K562 (cell line): ENCODE results near the gene UBE2D3. TPM values are rescaled to one million over a fixed set of nuclear protein-coding genes. Genes with fewer than 3 reads are reported as not detected.

Source experiments
- CHD4 ChIP-seq: fragments of 200-600 bp; sonication (generic); IDR thresholded peaks from 3 replicates; pipeline ENCODE4 v1.6.1; 2012; ENCODE audit warnings: low read depth, mild to moderate bottlenecking, mixed read lengths, low read length, inconsistent platforms; ENCODE audit not compliant: insufficient read depth, insufficient replicate concordance, poor library complexity, severe bottlenecking
- HMGN3 ChIP-seq: IDR thresholded peaks from 2 replicates; pipeline ENCODE4 v1.6.1; 2011; ENCODE audit warnings: borderline replicate concordance, low read depth, mild to moderate bottlenecking, mixed read lengths, low read length; ENCODE audit not compliant: insufficient read length; ENCODE audit errors: extremely low read depth
- KAT8 ChIP-seq: fragments of 450-650 bp; IDR thresholded peaks from 2 replicates; pipeline ENCODE4 v1.6.1; 2016; ENCODE audit warnings: low read depth, mild to moderate bottlenecking
- KDM2B ChIP-seq: fragments of 250-450 bp; sonication (Bioruptor Pico); IDR thresholded peaks from 2 replicates; pipeline ENCODE4 v1.8.0; 2021; ENCODE audit warnings: mild to moderate bottlenecking, moderate library complexity
- PHF20 ChIP-seq: fragments of 450-650 bp; IDR thresholded peaks from 2 replicates; pipeline ENCODE4 v1.6.1; 2018; ENCODE audit not compliant: partially characterized antibody
- PPARD ChIP-seq: fragments of 250-450 bp; sonication (Bioruptor Pico); IDR thresholded peaks from 2 replicates; pipeline ENCODE4 v1.8.0; 2022; ENCODE audit warnings: inconsistent platforms, mild to moderate bottlenecking, moderate library complexity
- TCF15 ChIP-seq: fragments of 250-450 bp; sonication (Bioruptor Pico); IDR thresholded peaks from 2 replicates; pipeline ENCODE4 v1.8.0; 2022; ENCODE audit warnings: moderate library complexity, mild to moderate bottlenecking, inconsistent platforms
- XRCC4 ChIP-seq: IDR thresholded peaks from one replicate; pipeline ENCODE4 v1.6.1; 2011; ENCODE audit not compliant: insufficient read depth, insufficient read length; ENCODE audit errors: extremely low read depth
- ZBTB40 ChIP-seq, 2 experiments: fragments of 450-650 bp in 1 of 2; sonication (generic) in 1 of 2; formaldehyde crosslinking in 1 of 2; IDR thresholded peaks; 2 replicates each; pipeline versions ENCODE4 v1.7.1 to v1.9.0; 2016 to 2022; ENCODE audit warnings: inconsistent platforms in 1 of 2, mild to moderate bottlenecking in 1 of 2, missing genetic modification reagents in 1 of 2
- ZNF395 ChIP-seq: fragments of 200-800 bp; sonication (Bioruptor generic); IDR thresholded peaks from 2 replicates; pipeline ENCODE4 v1.6.1; 2017; ENCODE audit warnings: missing genetic modification characterization, missing compliant biosample characterization
- polyA plus RNA-seq, 8 experiments: library from polyadenylated mRNA; depleted of rRNA in 4 of 8; stranded (reverse) in 5 of 8; unstranded in 3 of 8; fragments of >200 nt; fragmentation: Nextera tagmentation in 2 of 8; fragmentation: Illumina TruSeq in 1 of 8; extraction: Ambion mirVana in 2 of 8; extraction: Trizol in 1 of 8; gene quantifications; 2 replicates each; pipeline versions ENCODE4 v1.2.1 to v1.2.3, GENCODE V29; 2011 to 2014; ENCODE audit warnings: inconsistent platforms in 1 of 8, missing spikeins in 1 of 8
- total RNA-seq, 7 experiments: library from RNA; depleted of rRNA in 6 of 7; stranded (reverse); fragments of >200 nt in 6 of 7; fragmentation: Illumina TruSeq in 2 of 7; extraction: Trizol in 2 of 7; gene quantifications; 2 replicates each; pipeline versions ENCODE4 v1.2.1 to v1.2.3, GENCODE V29; 2011 to 2021; ENCODE audit warnings: low replicate concordance in 1 of 7

UBE2D3 gene
- total and polyA plus RNA-seq, 9 of the 15 experiments (the other 6 are each of a cell fraction or from before 2014, with no cell fraction given): 191 to 618 (median 292) TPM

GRCh38 chr4:102826890-102827673, at the start of gene UBE2D3 (continued):
- TF ChIP-seq KDM2B (CRISPR knock-in tag) (no peak), XRCC4 (no peak), HMGN3 (peak; percentile 72), TCF15 (no peak), ZBTB40 (IDR thresholded peaks at IDR 0.05) (no peak), ZBTB40 (CRISPR knock-in tag; IDR thresholded peaks at IDR 0.05) (0 out of 2 replicates have a peak, but pooled peaks have one; percentile 32), CHD4 (no peak), KAT8 (peak; percentile 61; the same call in 1 of the 2 replicates), PHF20 (peak; percentile 81), ZNF395 (CRISPR knock-in tag) (peak; percentile 79), PPARD (CRISPR knock-in tag) (no peak)
